Measurements from ENCODE around the gene TRMT5.

The TRMT5 gene

DNA sequence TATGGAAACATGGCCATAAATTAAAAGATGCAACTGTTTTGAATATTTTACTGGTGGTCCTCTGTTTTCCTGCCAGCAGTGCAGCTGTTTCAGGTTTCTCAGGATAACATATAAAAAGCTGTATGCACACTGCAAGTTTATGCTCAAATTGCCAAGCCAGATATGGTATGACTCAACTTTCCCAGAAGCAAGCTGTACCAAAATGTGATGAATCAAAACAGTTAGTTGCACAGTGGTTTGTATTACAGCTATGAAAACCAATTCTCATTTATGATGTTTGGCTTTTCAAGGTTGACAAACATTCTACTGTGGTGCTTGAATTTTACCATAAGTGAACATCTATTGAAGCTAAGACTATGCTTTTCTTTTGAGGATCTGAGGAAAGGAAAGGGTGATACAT is 15.5 kb downstream of the TRMT5 start:
- no peak for TF ChIP-seq EP300 (IDR thresholded peaks at IDR 0.05; ENCODE audit: borderline replicate concordance)
- no peak for TF ChIP-seq FOXM1 (IDR thresholded peaks at IDR 0.05; ENCODE audit: borderline replicate concordance, low read depth)
- no peak for TF ChIP-seq RAD21 (IDR thresholded peaks at IDR 0.05; ENCODE audit: low read depth)
- TF ChIP-seq TAF1 (IDR thresholded peaks at IDR 0.05; ENCODE audit: low read depth): no peak
- TF ChIP-seq, protein P1, sequence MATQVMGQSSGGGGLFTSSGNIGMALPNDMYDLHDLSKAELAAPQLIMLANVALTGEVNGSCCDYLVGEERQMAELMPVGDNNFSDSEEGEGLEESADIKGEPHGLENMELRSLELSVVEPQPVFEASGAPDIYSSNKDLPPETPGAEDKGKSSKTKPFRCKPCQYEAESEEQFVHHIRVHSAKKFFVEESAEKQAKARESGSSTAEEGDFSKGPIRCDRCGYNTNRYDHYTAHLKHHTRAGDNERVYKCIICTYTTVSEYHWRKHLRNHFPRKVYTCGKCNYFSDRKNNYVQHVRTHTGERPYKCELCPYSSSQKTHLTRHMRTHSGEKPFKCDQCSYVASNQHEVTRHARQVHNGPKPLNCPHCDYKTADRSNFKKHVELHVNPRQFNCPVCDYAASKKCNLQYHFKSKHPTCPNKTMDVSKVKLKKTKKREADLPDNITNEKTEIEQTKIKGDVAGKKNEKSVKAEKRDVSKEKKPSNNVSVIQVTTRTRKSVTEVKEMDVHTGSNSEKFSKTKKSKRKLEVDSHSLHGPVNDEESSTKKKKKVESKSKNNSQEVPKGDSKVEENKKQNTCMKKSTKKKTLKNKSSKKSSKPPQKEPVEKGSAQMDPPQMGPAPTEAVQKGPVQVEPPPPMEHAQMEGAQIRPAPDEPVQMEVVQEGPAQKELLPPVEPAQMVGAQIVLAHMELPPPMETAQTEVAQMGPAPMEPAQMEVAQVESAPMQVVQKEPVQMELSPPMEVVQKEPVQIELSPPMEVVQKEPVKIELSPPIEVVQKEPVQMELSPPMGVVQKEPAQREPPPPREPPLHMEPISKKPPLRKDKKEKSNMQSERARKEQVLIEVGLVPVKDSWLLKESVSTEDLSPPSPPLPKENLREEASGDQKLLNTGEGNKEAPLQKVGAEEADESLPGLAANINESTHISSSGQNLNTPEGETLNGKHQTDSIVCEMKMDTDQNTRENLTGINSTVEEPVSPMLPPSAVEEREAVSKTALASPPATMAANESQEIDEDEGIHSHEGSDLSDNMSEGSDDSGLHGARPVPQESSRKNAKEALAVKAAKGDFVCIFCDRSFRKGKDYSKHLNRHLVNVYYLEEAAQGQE (IDR thresholded peaks at IDR 0.05; ENCODE audit: low read depth): no peak
- TF ChIP-seq CEBPB (IDR thresholded peaks at IDR 0.05): no peak
- TF ChIP-seq YY1 (IDR thresholded peaks at IDR 0.05; ENCODE audit: low read depth): no peak
- TF ChIP-seq NFIC (IDR thresholded peaks at IDR 0.05): no peak
- no peak for TF ChIP-seq ZBTB7A (IDR thresholded peaks at IDR 0.05; ENCODE audit: low read depth)
- no peak for TF ChIP-seq EGR1 (IDR thresholded peaks at IDR 0.05)
- no peak for TF ChIP-seq TEAD4 (IDR thresholded peaks at IDR 0.05)
- TF ChIP-seq, protein P2, sequence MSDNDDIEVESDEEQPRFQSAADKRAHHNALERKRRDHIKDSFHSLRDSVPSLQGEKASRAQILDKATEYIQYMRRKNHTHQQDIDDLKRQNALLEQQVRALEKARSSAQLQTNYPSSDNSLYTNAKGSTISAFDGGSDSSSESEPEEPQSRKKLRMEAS (IDR thresholded peaks at IDR 0.05): no peak
- TF ChIP-seq, protein P3, sequence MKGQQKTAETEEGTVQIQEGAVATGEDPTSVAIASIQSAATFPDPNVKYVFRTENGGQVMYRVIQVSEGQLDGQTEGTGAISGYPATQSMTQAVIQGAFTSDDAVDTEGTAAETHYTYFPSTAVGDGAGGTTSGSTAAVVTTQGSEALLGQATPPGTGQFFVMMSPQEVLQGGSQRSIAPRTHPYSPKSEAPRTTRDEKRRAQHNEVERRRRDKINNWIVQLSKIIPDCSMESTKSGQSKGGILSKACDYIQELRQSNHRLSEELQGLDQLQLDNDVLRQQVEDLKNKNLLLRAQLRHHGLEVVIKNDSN (IDR thresholded peaks at IDR 0.05): no peak
- no peak for TF ChIP-seq TCF12 (IDR thresholded peaks at IDR 0.05; ENCODE audit: low read depth)
- TF ChIP-seq CREB1 (IDR thresholded peaks at IDR 0.05; ENCODE audit: low read depth): no peak

DNA sequence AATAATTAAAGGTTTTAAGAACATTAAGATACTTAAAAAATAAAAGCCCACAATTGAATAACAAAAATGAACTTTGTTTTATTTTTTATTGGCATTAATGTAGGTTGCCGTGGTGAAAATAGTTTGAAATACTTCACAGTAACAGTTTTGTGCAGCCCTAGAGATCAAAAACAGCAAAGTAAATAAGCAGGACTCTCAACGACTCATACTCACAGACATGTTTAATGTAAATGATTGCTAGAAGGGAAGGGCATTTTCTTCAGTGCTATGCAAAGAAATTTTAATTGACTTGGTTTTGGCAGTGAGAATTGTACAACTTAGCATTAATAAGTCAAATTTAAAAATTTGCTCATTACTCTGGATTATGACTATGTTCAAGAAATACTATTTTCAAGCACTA is 16.0 kb downstream of the TRMT5 start:
- TF ChIP-seq ZBTB7A (IDR thresholded peaks at IDR 0.05; ENCODE audit: low read depth) (no peak), CREB1 (IDR thresholded peaks at IDR 0.05; ENCODE audit: low read depth) (no peak), RAD21 (IDR thresholded peaks at IDR 0.05; ENCODE audit: low read depth) (no peak), EP300 (IDR thresholded peaks at IDR 0.05; ENCODE audit: borderline replicate concordance) (no peak), CEBPB (IDR thresholded peaks at IDR 0.05) (no peak), TEAD4 (IDR thresholded peaks at IDR 0.05) (no peak), NFIC (IDR thresholded peaks at IDR 0.05) (no peak), TCF12 (IDR thresholded peaks at IDR 0.05; ENCODE audit: low read depth) (no peak), EGR1 (IDR thresholded peaks at IDR 0.05) (no peak), YY1 (IDR thresholded peaks at IDR 0.05; ENCODE audit: low read depth) (no peak), FOXM1 (IDR thresholded peaks at IDR 0.05; ENCODE audit: borderline replicate concordance, low read depth) (no peak), TAF1 (IDR thresholded peaks at IDR 0.05; ENCODE audit: low read depth) (no peak)
- TF ChIP-seq, protein P1 (IDR thresholded peaks at IDR 0.05; ENCODE audit: low read depth): no peak
- TF ChIP-seq, protein P2 (IDR thresholded peaks at IDR 0.05): no peak
- TF ChIP-seq, protein P3 (IDR thresholded peaks at IDR 0.05): no peak

DNA sequence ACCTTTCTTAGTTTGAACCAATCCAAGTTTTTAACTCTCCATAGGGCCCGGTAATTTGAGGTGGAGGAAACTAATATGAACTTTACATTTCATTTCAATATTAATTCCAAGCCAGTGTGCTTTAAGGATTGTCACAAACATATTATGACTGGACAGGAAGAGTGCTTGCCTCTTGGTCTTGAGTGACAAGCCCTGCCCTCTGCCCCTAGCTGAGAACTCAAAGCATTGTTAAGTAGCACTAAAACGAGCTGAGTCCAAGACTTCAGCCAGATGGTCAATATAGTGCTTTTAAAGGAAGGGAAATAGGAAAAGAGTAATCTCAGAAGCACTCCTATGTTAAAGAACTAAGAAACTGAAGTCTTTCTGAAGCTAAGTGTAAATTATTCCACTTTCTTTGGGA is 17.1 kb downstream of the TRMT5 start:
- TF ChIP-seq YY1 (IDR thresholded peaks at IDR 0.05; ENCODE audit: low read depth): no peak

DNA sequence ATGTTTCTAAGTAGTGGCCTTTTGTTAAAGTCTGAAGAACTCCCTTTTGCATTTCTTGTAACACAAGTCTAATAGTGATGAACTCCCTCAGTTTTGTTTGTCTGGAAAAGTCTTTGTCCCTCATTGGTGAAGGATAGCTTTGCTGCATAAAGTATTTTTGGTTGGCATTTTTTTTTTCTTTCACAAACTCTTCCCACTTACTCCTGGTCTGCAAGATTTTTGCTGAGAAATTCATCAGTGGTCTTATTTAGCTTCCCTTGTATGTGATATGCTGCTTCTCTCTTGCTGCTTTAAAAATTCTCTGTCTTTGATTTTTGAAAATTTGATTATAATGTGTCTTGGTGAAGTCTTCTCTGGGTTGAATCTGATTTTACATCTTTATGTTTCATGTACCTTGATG is 22.7 kb downstream of the TRMT5 start:
- TF ChIP-seq RAD21 (IDR thresholded peaks at IDR 0.05; ENCODE audit: low read depth) (no peak), EP300 (IDR thresholded peaks at IDR 0.05; ENCODE audit: borderline replicate concordance) (no peak), EGR1 (IDR thresholded peaks at IDR 0.05) (no peak), NFIC (IDR thresholded peaks at IDR 0.05) (no peak), TAF1 (IDR thresholded peaks at IDR 0.05; ENCODE audit: low read depth) (no peak), YY1 (IDR thresholded peaks at IDR 0.05; ENCODE audit: low read depth) (no peak), CEBPB (IDR thresholded peaks at IDR 0.05) (no peak), CREB1 (IDR thresholded peaks at IDR 0.05; ENCODE audit: low read depth) (no peak), ZBTB7A (IDR thresholded peaks at IDR 0.05; ENCODE audit: low read depth) (no peak), TEAD4 (IDR thresholded peaks at IDR 0.05) (no peak), TCF12 (IDR thresholded peaks at IDR 0.05; ENCODE audit: low read depth) (no peak), FOXM1 (IDR thresholded peaks at IDR 0.05; ENCODE audit: borderline replicate concordance, low read depth) (no peak)
- TF ChIP-seq, protein P2 (IDR thresholded peaks at IDR 0.05): no peak
- TF ChIP-seq, protein P3 (IDR thresholded peaks at IDR 0.05): no peak
- TF ChIP-seq, protein P1 (IDR thresholded peaks at IDR 0.05; ENCODE audit: low read depth): no peak

Data from Ishikawa (cell line).